NCI-H1694 (cell line): Measurements from ENCODE around the gene MLX.
"Not testable (repeated sequence)": the region's sequence is repeated elsewhere in the genome, so short reads cannot be mapped to it uniquely, and the experiment has no call there.

Experiments used
- DNase-seq: peaks from one replicate; lab custom pipeline; 2025; lab: John Stamatoyannopoulos, UW

Gene MLX

DNA sequence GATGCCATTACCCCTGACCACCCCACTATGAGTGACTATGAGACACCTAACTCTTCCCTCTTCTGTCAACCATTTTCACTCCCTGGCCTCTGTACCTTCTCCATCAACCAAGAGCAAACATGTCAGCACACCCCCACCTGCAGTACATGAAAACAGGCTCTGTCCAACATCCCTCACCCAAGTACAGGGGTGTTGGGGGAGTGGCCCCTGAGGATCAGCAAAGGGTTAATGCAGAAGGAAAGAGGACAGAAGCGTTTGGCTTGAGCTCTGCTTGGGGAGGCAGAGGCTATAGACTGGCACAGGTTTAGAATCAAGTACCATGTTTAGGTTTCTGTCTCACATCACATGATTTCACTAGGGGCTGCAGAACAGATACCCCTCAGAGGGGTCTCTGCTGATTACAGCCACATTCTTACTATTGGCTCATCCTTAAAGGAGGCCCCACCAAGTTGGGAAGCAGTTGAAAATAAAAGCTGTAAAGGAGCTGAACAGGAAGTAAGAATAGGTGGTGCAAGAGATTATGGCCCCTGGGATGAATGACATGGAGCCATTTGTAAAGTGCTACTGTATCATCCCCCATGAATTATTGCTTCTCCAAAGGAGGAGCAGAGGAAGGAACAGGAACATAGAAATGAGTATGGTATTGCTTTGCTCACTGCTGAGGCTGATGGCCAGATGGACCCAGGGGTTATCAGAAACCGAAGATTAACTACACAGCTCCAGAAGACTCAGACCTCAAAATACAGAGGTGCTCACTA is 13.1 kb downstream of the MLX start:
- DNase-seq, result no peak

DNA sequence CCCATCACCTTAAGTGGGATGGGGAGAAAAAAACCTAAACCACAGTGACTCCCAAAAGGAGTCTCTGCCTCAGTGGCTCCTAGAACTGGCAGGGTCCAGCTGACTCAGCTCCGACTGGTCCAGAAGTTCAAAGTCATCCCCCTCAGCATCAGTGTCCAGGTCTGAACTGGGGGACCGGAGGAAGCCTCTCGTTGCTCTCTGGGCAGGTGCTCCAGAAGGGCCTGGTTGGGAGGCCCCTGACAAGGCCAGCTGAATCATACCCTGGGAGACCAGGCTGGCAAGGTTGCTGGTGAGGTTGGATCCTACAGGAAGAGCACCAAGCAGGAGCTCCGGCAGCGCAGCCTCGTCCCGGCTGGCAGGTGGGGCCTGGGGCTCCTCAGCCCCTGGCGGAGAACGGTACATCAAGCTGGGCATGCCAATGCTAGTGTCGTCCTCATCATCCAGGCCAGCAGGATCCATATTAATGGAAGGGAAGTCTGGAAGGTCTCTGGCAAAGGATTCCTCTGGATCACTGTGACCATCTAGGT is 14.9 kb downstream of the MLX start:
- DNase-seq, result no peak

DNA sequence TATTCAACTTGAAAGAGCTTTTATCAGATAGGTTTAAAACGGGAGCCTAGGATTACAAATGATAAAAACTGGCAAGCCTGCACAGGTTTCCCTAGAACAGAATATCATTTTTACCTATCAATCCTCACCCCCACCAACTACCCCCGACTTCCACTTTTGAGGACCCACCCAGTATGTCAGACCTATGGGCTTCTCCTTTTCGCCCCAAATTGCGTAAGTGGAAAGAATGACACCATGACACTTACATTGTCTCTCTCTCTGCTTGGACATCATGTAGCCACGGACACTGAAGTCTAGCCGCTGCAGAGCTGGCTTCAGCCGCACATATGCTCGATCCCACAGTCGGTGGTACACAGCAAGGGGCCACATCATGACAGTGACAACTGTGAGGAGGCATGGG is 18.0 kb downstream of the MLX start:
- DNase-seq, result no peak

DNA sequence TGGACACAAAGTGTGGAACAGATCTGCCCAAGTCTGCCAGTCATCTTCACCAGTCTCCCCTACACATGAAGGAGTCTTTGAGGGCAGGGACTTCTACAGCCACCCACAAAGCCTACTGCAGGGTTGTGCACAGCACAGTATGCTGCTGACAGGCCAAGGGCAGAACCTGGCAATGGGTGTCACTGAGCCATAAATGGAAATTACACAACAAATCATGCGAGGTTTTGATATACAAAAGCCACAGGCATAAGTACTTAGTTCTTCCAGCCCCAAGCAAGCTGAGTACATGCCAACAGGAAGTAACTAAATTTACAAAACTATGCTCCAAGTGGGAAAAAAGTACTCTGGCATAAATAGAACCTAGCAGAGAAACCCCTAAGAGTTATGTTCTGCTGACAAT is 18.5 kb downstream of the MLX start:
- no peak for DNase-seq

DNA sequence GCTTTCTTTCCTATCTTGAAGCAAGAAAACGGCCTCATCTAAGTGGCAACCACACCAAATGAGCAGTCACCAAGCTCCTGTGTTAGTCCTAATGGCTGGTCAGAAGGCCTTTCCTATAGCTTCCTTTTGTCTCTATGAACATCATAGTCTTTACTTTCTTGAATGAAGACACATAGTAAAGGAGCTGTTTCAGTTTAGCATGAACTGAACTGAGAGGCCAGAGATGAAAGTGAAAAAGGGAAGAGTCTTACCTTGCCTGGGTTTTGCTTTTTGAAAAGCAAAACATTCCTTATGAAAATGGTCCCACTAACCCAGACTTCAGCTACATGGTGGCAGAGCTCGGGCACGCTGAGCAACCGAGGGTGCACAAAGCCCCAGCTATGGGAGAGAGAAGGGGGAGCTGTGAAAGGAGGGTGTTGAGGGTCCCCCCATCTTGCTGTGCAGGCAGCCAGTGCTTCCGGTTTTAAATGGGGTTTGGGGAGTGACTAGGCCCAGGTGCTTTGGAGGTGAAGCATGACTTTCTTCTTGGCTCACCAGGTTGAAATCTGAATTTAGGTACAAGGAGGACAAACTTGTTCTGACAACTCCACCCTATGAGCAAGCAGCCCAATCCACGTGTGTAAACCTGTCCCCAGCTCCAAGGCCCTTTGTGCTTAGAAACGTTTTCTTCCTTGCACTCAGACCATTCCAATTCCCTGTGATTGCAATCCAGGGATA is 19.8 kb downstream of the MLX start:
- no peak for DNase-seq

DNA sequence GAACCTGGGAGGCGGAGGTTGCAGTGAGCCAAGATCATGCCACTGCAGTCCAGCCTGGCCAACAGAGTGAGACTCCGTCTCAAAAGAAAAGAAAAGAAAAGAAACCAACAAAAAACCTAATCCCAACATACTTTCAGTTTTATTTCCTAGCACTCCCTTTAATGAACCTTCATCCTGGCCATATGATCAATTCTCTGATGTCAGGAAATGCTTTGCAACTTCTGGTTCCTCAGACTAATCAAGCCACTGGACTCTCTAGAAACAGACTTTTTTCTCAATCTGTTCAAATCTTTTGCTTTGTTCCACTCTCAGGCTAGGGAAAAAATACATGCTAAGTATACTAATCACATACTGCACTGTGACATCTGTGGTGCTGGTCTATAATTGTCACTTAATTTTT is 24.0 kb downstream of the MLX start:
- DNase-seq, result no peak

DNA sequence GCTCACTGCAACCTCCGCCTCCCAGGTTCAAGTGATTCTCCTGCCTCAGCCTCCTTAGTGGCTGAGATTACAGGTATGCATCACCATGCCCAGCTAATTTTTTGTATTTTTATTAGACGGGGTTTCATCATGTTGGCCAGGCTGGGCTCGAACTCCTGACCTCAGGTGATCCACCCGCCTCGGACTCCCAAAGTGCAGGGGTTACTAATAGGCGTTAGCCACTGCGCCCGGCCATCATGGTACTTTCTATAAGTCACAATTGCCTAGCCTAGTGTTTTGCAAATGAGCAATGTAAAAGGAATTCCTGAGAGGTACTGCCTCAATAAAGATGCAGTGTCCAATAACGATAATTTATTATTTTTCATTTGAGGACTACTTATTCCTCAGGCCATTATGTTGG is 24.5 kb downstream of the MLX start:
- DNase-seq, result no peak

DNA sequence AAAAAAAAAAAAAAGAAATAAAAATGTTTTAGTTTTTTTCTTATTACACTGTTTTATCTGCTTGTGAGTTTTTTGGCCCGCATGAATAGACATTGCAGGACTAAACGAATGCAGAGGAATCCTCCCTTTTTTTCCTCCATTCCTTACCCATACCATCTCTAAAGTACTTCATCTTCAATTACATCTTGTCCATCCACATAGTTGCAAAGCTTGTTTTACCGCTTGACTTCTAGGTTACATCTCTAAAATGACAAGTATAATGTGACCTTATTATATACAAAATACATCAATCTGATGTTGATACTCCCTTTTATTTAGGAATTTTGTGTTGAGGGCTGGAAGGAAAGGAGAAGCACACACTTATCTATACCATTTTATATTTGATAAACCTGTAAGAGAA is 29.5 kb downstream of the MLX start:
- no peak for DNase-seq

DNA sequence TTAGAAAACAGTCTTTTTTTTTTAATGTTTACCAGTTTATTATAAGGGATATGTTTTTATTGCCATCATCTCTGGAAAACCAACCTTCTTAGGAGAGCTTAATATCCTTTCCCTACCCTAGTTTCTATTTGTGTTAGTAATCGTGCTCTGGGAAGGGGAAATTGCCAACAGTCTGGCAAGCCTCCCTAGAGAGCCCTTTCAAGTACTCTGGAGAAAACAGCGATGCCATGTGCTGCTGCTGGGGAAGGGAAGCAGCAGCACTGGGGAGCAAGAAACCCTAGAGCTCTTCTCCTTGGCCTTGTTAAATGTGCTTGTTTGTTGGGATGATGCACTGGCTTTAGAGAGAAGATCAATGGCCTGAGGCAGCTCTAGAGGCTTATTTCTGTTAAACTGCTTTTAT is 32.0 kb downstream of the MLX start:
- no peak for DNase-seq

DNA sequence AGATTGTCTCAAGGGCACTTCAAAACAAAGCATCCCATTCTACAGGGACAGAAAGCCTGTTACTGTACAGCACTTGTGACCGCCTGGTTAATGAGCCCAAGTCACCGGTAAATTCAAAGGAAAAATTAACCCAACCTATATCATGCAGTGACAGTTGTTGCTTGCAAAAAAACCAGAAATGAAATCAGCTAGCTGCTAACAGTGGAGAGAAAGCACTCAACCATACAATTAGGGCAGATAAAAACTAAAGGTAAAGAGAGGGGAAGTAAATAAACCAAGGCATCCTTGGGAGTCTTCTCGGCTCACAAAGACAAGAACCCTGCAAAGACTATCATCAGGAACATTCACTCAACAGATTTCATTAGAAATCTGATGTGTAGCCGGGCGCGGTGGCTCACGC is 36.4 kb downstream of the MLX start:
- DNase-seq, result no peak

DNA sequence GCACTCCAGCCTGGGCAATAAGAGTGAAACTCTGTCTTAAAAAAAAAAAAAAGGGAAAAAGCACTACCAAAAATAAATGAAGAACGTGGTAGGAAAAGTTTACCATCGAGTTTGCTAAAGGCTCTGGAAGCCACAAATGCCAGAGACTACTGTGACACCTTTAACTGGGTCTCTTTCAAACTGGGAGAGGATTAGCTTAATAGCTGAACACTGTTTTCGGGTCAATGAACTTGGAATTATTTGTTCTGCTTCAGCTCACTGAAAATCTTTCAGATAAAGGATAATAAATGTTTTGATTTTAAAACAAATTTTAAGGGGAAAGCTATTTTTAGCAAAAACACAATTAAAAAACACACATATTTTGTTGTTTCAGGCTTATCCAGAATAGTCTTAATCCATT is 40.9 kb downstream of the MLX start:
- DNase-seq, result no peak

DNA sequence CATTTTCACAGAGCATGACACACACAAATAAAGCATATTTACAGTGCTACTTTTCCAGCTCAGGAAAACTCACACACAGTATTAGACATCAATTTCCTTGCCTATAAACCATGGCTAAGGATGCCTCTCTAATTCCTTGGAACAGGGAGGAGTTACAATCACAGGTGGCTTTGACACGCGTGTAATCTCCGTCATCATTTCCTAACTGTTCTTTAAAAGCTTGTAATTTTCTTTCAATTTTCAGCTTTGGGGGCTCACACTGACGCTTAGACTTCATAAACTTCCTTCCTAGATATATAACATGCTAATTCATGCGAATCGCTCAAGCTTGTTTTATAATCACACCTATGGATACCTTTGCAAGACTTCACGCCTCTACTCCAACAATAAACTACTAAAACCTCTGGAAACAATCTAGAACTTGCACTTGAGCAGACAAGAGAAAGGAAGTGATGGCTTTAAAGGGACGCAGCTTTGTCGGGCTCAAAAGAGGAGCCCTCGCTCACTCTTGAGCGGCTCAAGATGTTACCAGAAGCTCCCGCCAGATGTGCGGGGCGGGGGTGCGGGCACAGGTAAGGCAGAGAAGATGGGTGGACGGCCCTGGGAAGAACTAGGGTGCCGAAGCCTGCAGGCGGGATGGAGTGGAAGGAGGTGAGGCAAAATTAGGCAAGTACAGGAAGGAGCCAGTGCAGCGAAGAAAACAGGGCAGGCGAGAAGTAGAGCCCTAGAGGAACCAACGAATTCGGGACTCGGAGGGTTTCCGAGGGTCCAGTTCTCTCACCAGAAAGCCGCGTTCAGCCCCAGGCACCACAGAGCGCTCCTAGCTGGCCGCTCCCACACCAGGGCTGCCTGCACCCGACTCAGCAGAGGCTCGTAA is 41.6 kb downstream of the MLX start:
- no peak for DNase-seq

DNA sequence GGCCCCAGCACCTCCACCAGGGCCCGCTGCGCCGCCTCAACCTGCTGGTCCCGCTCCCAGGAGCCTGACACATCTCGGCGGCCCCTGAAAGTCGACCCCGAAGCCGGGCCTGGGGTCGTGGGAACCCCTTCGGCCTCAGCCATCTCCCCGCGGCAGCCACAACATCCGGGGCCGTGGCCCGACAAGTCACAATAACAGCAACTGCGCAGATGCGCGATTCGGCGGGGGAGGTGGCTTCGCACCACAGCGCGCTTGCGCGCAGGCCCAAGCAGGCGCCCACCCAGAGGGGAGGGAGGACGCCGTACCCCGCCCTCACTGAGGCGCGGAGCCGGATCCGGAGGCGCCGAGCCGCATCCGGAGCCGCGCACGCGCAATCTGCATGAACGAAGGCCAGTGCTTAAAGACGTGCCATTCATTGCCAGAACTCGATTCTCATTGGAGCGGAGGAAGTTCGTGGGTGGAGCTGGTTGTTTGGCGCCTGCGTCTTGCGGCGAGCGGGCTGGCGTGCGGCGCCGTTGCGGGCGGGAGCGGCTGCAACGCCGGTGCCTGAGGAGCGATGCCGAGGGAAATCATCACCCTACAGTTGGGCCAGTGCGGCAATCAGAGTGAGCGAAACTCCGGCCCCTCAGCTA is 42.4 kb downstream of the MLX start, which contains the start of the genes RETREG3 and TUBG1:
Gene RETREG3 (minus strand): TSS at position 193 of the 632 bp plus-strand sequence. CDS start 50 bp downstream, at position 143.
Gene TUBG1 (plus strand): TSS at position 502 of the 632 bp plus-strand sequence. CDS start 55 bp downstream, at position 557.
- DNase-seq, result peak; percentile 98

DNA sequence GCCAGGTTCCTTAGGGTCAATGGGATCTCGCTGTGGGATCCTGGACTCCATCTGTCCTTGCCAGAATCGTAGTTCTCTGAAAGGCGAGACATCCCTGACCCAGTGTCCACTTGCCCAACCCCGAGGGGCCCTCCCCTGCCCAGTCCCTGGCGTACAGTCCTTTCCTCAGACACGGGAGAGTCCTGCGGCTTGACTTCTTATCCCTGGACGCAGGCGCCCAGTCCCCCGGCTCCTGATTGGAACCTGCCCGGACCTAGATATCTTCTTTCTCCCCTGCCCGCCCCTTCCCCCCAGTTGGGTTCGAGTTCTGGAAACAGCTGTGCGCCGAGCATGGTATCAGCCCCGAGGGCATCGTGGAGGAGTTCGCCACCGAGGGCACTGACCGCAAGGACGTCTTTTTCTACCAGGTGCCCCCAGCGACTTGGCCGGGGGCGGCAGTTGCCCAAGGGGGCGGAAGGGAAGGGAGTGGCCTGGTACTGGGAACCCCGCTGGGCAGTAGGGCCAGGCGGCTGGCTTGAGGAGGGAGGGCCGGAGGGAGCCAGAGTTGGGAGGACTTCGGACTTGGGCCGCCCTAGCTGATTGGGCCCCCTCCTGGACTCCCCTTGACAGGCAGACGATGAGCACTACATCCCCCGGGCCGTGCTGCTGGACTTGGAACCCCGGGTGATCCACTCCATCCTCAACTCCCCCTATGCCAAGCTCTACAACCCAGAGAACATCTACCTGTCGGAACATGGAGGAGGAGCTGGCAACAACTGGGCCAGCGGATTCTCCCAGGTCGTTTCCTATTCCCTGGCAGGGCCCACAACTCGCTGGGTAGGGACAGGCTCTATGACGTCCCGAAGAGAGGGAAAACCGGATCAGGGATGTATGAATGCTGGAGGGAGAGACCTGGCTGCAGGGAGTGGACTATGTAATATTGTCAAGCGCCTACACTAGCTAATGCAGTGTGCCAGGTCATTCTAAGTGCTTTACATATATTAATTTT is 43.2 kb downstream of the MLX start:
- not testable (repeated sequence) for DNase-seq

DNA sequence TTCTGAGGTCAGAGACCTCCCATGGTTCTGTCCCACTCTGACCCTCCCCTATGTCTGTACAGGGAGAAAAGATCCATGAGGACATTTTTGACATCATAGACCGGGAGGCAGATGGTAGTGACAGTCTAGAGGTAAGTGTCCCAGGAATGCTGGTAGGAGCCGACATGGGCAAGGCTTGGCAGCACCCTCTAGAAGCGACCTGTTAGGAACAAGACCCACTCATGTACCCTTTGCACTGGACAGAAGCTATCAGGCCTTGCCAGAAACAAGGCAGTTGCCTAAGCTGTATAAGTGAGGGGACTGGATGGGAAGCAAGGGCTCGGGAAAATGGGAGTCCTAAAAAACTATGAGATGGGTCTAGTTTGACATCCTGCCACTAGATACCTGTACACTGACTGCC is 45.1 kb downstream of the MLX start:
- no peak for DNase-seq

DNA sequence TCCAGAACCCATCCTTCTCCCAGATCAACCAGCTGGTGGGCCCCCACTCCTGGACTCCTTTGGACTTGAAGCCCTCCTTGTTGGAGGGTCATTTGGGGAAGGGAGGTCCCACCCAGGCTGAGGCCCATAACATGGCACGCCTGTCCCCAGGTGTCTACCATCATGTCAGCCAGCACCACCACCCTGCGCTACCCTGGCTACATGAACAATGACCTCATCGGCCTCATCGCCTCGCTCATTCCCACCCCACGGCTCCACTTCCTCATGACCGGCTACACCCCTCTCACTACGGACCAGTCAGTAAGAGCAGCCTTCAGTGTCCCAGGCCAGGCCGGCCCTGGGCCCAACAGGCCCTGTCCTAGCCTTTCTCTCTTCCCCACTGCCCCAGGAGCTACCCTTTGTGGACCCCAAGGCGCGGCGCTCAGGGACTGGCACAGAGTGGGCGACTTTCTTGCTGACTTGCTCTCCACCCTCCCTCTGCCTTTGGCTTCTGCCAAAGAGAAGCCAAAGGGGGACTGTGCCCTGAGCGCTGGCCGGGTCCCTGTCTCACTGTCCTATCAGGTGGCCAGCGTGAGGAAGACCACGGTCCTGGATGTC is 46.9 kb downstream of the MLX start:
- DNase-seq, result no peak

DNA sequence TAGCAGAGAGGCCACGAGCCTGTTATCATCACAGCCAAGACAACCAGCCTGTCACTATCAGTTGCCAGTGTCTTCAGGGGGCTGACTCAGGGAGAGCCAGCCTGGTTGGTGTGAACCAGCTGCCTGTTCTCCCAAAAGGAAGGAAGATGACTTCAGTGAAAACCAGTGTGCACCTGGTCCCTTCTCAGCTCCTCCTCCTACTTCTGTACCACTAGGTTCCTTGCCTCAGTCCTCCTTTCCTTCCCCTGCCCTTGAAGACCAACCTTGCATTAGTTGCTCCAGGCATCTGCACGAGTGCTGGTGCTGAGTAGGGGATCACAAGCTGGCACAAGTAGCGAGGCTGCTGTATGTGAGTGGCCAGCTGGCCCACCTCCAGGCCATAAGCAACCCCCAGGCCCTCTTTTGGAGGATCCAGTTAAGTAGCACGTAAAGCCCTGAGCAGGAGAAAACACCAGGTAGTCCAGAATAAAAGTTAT is 51.1 kb downstream of the MLX start:
- DNase-seq, result no peak

DNA sequence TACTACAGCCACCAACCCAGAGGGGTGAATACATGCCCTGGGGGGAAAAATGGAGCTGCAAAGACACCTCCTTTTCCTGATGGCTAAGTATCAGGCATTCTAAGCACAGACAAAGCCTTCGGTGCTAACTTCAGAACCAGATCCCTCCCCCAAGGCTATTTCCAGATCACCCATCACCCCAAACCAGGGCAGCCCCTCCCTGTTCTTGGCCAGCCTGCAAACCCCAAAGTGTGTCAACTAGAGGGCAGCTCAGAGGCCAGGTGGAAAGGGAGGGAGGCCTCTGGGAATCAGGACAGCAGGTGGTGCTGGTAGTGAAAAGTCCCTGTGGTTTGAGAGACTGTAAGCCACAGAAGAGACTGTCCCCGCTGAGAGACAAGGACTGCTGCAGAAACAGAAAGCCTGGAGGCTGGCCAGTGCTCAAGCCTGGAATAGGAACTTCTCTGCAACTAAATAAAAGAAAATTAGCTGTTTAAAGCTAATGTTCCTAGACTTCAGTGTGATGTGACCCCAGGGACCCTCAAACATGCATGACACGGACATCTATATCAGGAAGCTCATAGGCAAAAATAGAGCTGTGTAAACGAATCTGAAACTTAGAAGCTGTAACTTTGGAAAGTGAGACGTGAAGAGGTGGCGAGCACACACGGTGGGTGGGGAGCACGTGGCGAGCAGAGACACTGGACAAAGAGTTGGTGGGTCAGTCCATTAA is 51.7 kb downstream of the MLX start:
- no peak for DNase-seq

DNA sequence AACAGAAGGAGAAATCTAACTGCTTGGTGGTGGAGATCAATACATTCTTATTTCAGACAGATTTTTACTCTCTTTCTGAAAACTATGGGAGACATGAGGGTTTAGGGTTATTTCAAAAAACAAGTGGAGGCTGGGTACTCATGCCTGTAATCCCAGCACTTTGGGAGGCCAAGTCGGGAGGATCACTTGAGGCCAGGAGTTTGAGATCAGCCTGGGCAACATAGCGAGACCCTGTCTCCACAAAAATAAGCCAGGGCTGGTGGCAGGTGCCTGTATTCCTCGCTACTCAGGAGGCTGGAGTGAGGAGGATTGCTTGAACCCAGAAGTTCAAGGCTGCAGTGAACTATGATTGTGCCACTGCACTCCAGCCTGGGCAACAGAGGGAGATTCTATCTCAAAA is 55.1 kb downstream of the MLX start:
- DNase-seq, result not testable (repeated sequence)
